ENCODE measurements around the gene KERA. TPM values are rescaled to one million over a fixed set of nuclear protein-coding genes. Genes with fewer than 3 reads are reported as not detected.

The KERA gene
- total and polyA plus RNA-seq, 2 experiments from 2014 or later, result not detected

- TF ChIP-seq ZNF462 (CRISPR knock-in tag; IDR thresholded peaks at IDR 0.05), result no peak
Measured at GRCh38 chr12:91056488-91056887, 1.3 kb downstream of the KERA start (continued).

GRCh38 chr12:91055976-91056375 is 1.8 kb downstream of the KERA start:
- no peak for TF ChIP-seq EZH2phosphoT487 (IDR thresholded peaks at IDR 0.05; ENCODE audit: unreplicated experiment)
- TF ChIP-seq POLR2AphosphoS5 (IDR thresholded peaks at IDR 0.05; ENCODE audit: low read depth), result no peak
- TF ChIP-seq ZNF114 (CRISPR knock-in tag; IDR thresholded peaks at IDR 0.05), result no peak
- no peak for TF ChIP-seq ZNF331 (CRISPR knock-in tag; IDR thresholded peaks at IDR 0.05; ENCODE audit: low read depth)
- TF ChIP-seq, protein P1, sequence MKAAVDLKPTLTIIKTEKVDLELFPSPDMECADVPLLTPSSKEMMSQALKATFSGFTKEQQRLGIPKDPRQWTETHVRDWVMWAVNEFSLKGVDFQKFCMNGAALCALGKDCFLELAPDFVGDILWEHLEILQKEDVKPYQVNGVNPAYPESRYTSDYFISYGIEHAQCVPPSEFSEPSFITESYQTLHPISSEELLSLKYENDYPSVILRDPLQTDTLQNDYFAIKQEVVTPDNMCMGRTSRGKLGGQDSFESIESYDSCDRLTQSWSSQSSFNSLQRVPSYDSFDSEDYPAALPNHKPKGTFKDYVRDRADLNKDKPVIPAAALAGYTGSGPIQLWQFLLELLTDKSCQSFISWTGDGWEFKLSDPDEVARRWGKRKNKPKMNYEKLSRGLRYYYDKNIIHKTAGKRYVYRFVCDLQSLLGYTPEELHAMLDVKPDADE (IDR thresholded peaks at IDR 0.05), result no peak
- no peak for TF ChIP-seq JUNB (IDR thresholded peaks at IDR 0.05; ENCODE audit: unreplicated experiment)
- TF ChIP-seq CREB1 (CRISPR knock-in tag; IDR thresholded peaks at IDR 0.05; ENCODE audit: low read depth), result no peak
- TF ChIP-seq NANOG (IDR thresholded peaks at IDR 0.05; ENCODE audit: borderline replicate concordance), result no peak
- Mint-ChIP-seq H3K4me1 (no peaks in the 10 kb centered on the region), H3K27ac (no peak overlapping the region), H3K4me3 (no peak overlapping the region), H3K36me3 (ENCODE audit: low read depth) (no peaks in the 10 kb centered on the region), H3K27me3 (ENCODE audit: insufficient read depth, low read depth, poor library complexity) (no peaks in the 10 kb centered on the region), H3K9me3 (no peaks in the 10 kb centered on the region)
- H3K79me2 ChIP-seq (replicated peaks; ENCODE audit: insufficient read depth), result no peaks in the 10 kb centered on the region
- ATAC-seq (no peak), DNase-seq (ENCODE audit: low spot score) (no peak)
- no peaks in the 10 kb centered on the region for H3F3A ChIP-seq (replicated peaks; ENCODE audit: low read depth)
- H3K4me2 ChIP-seq, result no peak overlapping the region
- no peak overlapping the region for H2AFZ ChIP-seq
- no peak overlapping the region for H3K27ac ChIP-seq (ENCODE audit: low read depth)
- no peaks in the 10 kb centered on the region for H3K36me3 ChIP-seq (ENCODE audit: insufficient read depth)
- H3K4me1 ChIP-seq (ENCODE audit: insufficient read depth), result no peaks in the 10 kb centered on the region
- no peaks in the 10 kb centered on the region for H3K27me3 ChIP-seq (ENCODE audit: insufficient read depth)
- no peaks in the 10 kb centered on the region for H4K20me1 ChIP-seq (replicated peaks; ENCODE audit: insufficient read depth)
- H3K9me2 ChIP-seq (ENCODE audit: insufficient read depth), result no peaks in the 10 kb centered on the region; the same call in 1 of the 2 replicates
- no peak overlapping the region for H3K4me3 ChIP-seq
